GM12892 (cell line): ENCODE measurements around the gene ATRIP.

Source experiments
- POLR2A ChIP-seq: IDR thresholded peaks from 2 replicates; pipeline ENCODE4 v1.6.1; 2011; ENCODE audit warnings: low read depth, low read length, control low read depth
- POLR2AphosphoS5 ChIP-seq: IDR thresholded peaks from 2 replicates; pipeline ENCODE4 v1.6.1; 2011; ENCODE audit warnings: low read depth, low read length, control low read depth

- TF ChIP-seq POLR2A = no peak
- no peak for TF ChIP-seq POLR2AphosphoS5
Measured at GRCh38 chr3:48477959-48478520, 31.5 kb downstream of the ATRIP start.
